Activated gamma-delta T cell (primary cell): ENCODE measurements around the gene UBE2L5.
"Not testable (repeated sequence)": the region's sequence is repeated elsewhere in the genome, so short reads cannot be mapped to it uniquely, and the experiment has no call there.

Experiments
- DNase-seq: peaks from one replicate; lab custom pipeline; 2025; lab: John Stamatoyannopoulos, UW

UBE2L5 gene

GRCh38 chr13:30440910-30441703 lies 18.8 kb downstream of the UBE2L5 start:
- DNase-seq = no peak

- no peak for DNase-seq
Measured at GRCh38 chr13:30442926-30443325, 20.6 kb downstream of the UBE2L5 start.

- DNase-seq = not testable (repeated sequence)
Measured at GRCh38 chr13:30443491-30443890, 21.2 kb downstream of the UBE2L5 start.

GRCh38 chr13:30443957-30444404 lies 21.7 kb downstream of the UBE2L5 start:
- no peak for DNase-seq

DNA sequence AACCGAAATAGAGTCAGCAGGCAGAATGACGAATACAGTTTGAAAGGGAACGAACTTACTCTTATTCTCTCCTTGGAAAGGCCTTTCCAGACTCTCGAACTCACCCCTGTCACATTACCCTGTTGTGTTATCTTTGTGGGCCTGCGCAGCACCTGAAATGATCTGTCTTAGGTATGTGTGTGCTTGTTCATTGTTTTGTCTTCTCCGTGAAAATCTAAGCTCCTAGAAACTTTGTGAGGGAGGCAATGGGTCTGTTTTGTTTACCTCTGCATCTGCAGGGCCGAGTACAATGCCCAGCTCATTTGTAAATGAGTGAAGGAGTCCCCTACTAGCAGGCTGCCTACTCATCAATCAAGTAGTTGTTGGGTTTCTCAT lies 23.8 kb downstream of the UBE2L5 start:
- no peak for DNase-seq

GRCh38 chr13:30448441-30448840 lies 26.1 kb downstream of the UBE2L5 start:
- DNase-seq = no peak

- DNase-seq = no peak
Measured at GRCh38 chr13:30450066-30450465, 27.8 kb downstream of the UBE2L5 start.

DNA sequence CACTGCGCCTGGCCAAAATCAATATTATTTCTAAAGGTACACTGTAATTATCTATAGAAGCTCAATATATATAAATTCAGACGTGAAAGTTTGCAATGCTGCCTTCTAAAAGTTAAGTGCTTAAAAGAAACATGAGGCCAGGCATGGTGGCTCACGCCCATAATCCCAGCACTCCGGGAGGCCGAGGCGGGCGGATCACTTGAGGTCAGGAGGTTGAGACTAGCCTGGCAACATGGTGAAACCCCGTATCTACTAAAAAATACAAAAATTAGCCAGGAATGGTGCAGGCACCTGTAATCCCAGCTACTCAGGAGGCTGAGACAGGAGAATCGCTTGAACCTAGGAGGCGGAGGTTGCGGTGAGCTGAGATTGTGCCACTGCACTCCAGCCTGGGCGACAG lies 29.2 kb downstream of the UBE2L5 start:
- not testable (repeated sequence) for DNase-seq

GRCh38 chr13:30453727-30454126 lies 31.4 kb downstream of the UBE2L5 start:
- DNase-seq = no peak

DNA sequence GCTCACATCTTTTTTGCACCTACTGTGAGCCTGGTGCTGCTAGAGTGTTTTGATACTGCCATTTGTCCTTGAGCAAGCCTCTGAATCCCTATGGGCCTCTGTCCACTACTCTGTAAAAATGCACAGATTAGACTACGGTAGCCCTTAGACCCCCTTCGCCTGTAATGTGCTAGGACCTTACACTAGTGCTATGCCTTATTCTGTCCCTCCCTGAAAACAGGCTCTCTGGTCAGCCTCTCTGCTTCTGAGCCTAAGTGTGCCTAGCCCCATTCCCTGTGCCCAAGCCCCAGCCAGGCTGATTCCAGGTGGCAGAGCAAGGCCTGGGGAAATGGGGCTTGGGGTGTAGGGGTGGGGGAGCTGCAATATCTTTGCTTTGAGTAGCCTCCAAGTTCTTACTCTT lies 32.7 kb downstream of the UBE2L5 start:
- DNase-seq = no peak

DNA sequence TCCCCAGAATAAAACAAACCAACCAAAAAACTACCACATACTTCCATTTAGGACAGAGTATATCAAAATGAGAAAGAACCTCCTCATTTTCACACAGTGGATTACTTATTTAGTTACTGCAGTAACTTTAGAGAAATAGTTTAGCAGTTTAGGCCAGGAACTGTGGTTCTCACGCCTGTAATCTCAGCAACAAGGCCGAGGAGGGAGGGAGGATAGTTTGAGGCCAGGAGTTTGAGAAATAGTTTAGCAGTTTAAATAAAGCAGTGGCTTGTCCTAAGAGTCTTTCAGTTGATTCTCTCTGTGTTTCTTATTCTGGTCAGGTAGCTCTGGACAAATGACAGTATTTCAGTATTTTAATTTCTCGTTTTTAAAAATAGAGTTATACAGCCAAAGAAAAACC lies 34.0 kb downstream of the UBE2L5 start:
- DNase-seq = no peak

GRCh38 chr13:30457306-30457891 lies 35.1 kb downstream of the UBE2L5 start:
- DNase-seq = no peak

DNA sequence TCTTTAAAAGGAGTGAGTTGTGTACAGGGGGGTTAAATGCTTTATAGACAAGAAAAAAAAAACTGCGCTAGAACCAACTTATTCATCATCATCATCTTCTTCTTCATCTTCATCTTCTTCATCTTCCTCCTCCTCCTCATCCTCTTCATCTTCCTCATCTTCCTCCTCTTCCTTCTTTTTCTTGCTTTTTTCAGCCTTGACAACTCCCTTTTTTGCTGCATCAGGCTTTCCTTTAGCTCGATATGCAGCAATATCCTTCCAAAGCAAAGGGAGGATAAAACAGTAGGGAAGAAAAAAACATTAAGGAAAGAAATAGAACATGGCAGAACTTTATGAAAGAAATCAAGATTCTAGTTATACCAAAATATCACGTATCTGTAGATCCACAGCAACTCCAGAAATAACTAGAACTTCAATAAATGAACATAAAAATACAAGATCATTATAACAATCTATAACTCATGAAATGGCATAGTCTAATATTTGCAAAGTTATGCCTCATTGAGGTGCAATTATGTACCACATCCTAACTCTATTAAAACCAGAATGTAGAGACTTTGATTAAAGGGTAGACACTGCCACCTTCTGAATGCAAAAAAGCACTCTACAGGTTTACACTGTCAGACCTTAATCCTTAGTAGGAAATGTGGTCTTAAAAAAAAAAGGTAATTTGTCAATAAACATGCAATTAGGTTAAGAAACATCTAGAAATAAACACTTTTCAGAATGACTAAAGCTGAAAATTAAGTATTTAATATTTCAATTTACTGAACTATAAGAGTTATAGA lies 39.2 kb downstream of the UBE2L5 start:
- not testable (repeated sequence) for DNase-seq

- peak; percentile 54 for DNase-seq
Measured at GRCh38 chr13:30463787-30464495, 41.6 kb downstream of the UBE2L5 start.

DNA sequence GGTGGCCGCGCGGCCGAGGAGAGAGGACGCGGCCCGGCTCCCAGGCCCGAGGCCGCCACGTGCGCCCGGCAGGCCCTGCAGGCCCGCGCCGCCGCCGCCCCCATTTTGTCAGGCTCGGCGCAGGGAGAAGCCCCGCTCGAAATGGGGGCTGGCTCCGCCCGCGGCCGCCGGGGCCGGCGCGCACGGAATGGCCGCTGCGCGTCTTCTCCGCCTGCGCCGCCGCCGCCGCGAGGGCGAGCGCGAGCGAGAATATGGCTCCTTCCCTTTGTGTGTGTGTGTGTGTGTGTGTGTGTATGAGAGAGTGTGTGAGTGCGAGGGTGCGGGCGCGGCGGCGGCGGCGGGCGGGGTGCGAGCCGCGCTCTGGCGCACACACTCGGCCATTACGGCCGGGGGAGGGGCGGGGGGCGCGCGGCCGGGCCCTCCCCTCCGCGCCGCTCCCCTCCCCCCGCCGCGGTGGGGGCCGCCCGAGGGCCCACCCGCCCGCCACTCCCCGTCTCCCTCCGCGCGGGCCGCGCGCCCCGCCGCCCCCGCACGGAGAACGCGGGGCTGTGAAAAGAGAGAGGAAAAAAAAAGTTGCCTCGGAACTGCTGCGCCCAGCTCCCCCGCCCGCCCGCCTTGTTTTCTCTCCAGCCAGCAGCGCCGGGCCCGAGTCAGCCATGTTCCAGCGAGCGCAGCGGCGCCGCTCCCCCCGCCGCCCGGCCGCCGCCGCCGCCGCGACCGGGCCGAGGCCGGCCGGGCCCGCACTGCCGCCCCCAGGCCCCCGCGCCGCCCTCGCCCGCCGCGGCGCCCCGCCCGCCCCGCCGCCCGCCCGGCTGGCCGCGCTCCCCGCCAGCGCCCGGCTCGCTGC lies 42.4 kb downstream of the UBE2L5 start:
- peak; percentile 79 for DNase-seq

GRCh38 chr13:30465343-30465592 lies 43.0 kb downstream of the UBE2L5 start:
- no peak for DNase-seq

DNA sequence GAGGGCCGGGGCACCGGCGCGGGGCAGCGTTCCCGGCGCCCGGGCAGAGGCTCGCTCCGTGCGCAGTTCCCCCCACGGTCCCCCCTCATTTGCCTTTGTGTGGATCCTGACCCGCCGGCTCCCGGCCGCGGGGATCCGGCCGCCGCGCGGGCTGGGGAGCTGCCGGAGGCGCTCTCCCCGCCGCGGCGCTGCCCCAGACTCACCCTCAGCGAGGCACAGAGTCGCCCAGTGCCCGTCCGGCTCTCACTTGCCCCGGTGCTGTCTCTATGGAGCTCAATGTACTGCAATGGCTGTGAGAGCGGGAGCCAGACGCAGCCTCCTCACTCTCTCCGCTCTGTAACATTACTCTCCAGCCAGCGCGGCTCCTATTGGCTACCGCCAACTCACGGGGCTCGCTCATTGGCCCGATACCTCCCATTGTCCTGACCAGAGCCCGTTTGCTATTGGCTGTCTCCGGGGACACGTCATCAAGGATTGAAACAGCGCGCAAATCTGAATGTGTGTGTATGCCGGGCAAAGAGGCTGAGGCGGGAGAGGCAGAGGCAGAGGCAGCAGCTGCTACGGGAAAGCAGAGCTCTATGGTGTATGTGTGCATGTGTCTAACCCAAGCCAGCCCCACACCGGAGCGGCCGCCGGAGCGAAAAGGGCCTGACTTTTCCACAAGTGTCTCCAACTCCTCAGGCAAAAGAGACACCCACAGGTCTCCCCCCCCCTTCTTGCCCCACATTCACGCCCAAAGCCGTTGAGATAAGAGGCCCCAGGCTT lies 43.5 kb downstream of the UBE2L5 start, which contains the start of gene HMGB1:
Gene HMGB1 (minus strand): TSS at position 344 of the 765 bp plus-strand sequence. CDS start 2,256 bp downstream, outside the sequence.
- peak; percentile 78 for DNase-seq

GRCh38 chr13:30466358-30466714 lies 44.0 kb downstream of the UBE2L5 start:
- no peak for DNase-seq

- DNase-seq = no peak
Measured at GRCh38 chr13:30466841-30467252, 44.6 kb downstream of the UBE2L5 start.

- no peak for DNase-seq
Measured at GRCh38 chr13:30473675-30474074, 51.4 kb downstream of the UBE2L5 start.
